Dermis blood vessel endothelial cell (primary cell): Measurements from ENCODE around the gene EXO5. TPM values are rescaled to one million over a fixed set of nuclear protein-coding genes. Genes with fewer than 3 reads are reported as not detected.
A peak's percentile ranks its signal among the peaks of the same experiment; 100 is the strongest.
"Not testable (repeated sequence)": the region's sequence is repeated elsewhere in the genome, so short reads cannot be mapped to it uniquely, and the experiment has no call there.

ENCODE experiments used
- DNase-seq: peaks from one replicate; pipeline ENCODE4 v3.0.0; 2010
- total RNA-seq: library from RNA; depleted of rRNA; stranded (reverse); fragments of >200 nt; gene quantifications from 2 replicates; pipeline ENCODE4 v1.2.3, GENCODE V29; 2014

EXO5 gene, protein sequence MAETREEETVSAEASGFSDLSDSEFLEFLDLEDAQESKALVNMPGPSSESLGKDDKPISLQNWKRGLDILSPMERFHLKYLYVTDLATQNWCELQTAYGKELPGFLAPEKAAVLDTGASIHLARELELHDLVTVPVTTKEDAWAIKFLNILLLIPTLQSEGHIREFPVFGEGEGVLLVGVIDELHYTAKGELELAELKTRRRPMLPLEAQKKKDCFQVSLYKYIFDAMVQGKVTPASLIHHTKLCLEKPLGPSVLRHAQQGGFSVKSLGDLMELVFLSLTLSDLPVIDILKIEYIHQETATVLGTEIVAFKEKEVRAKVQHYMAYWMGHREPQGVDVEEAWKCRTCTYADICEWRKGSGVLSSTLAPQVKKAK
- 6.7 and 11.9 TPM in 2 replicates for total RNA-seq

GRCh38 chr1:40508375-40509341, at the start of gene EXO5:
Gene EXO5, plus strand, starts transcription at chr1:40508767. Its CDS starts 5,778 bp downstream, at chr1:40514545.
- DNase-seq: peak; percentile 84

DNA sequence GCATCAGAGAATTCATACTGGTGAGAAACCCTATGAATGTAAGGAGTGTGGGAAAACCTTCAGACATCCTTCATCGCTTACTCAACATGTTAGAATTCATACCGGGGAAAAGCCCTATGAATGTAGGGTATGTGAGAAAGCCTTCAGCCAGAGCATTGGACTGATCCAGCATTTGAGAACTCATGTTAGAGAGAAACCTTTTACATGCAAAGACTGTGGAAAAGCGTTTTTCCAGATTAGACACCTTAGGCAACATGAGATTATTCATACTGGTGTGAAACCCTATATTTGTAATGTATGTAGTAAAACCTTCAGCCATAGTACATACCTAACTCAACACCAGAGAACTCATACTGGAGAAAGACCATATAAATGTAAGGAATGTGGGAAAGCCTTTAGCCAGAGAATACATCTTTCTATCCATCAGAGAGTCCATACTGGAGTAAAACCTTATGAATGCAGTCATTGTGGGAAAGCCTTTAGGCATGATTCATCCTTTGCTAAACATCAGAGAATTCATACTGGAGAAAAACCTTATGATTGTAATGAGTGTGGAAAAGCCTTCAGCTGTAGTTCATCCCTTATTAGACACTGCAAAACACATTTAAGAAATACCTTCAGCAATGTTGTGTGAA, 45.5 kb upstream of the EXO5 start:
- peak; percentile 5 for DNase-seq

DNA sequence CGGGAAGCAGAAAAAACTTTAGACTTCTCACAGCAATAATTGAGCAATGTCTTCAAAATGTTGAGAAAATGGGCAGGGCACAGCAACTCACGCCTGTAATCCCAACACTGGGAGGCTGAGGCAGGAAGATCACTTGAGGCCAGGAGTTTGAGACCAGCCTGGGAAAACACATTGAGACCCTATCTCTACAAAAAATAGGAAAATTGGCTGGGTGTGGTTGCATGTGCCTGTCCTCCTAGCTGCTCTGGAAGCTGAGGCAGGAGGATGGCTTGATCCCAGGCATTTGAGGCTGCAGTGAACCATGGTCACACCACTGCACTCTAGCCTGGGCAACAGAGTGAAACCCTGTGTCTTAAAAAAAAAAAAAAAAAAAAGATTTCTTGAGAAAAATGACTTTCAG, 39.2 kb upstream of the EXO5 start:
- DNase-seq: no peak

- no peak for DNase-seq
Measured at GRCh38 chr1:40475268-40475667, 33.3 kb upstream of the EXO5 start.

DNA sequence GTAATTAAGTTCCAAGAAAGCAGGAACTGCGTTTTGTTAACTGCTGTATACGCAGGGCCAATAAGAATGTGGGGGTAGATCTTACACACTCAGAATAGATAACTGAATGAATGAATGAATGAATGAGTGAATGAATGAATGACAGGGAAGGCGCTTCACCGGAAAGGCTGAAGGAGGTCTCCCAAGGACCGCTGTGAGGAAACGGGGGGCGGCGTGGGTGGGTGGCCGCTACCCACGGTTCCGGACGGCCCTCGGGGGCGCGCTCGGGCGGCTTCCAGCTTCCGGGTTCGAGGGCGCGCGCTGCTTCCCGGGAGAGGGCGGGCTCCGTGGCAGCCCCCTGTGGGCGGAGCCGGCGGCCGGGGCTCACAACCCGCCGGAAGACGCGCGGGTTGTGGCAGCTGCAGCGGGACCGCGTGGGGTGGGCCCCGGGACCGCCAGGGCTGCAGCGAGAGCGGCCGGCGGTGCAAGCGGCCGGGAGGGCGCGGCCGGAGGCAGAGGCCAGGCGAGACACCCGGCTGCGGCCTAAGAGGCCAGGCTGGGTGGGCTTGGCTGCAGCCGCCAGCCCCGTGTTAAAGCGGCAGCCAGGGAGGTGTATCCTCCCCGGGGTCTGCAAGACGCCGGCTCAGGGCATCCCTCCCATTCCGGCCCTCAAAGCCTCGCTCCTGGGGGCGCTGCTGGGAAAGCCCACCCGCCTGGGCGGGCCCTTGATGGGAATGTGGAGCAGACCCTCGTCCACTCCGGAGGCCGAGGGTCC, 31.5 kb upstream of the EXO5 start, which contains the start of gene ZFP69:
ZFP69 (plus strand) TSS at position 367 of the 754 bp plus-strand sequence. CDS start 2,072 bp downstream, outside the sequence.
- peak; percentile 60 for DNase-seq

- DNase-seq: peak; percentile 19
Measured at GRCh38 chr1:40477678-40478053, 30.9 kb upstream of the EXO5 start.

GRCh38 chr1:40478276-40478675, 30.3 kb upstream of the EXO5 start:
- no peak for DNase-seq

GRCh38 chr1:40479156-40479555, 29.4 kb upstream of the EXO5 start:
- DNase-seq: no peak

- no peak for DNase-seq
Measured at GRCh38 chr1:40495315-40495903, 13.2 kb upstream of the EXO5 start.

DNA sequence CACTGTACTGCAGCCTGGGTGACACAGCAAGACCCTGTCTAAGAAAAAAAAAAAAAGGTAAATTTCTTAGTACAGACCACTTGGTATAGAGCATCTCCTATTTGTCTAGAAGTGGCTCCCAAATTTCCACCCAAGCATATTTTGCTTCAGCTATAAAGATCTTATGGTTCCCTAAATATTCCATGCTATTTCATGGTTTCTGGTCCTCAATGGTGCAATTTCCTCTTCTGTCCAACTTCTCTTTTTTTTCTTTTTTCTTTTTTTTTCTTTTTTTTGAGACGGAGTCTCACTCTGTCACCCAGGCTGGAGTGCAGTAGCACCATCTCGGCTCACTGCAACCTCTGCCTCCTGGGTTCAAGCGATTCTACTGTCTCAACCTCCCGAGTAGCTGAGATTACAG, 5.9 kb upstream of the EXO5 start:
- DNase-seq: not testable (repeated sequence)

DNA sequence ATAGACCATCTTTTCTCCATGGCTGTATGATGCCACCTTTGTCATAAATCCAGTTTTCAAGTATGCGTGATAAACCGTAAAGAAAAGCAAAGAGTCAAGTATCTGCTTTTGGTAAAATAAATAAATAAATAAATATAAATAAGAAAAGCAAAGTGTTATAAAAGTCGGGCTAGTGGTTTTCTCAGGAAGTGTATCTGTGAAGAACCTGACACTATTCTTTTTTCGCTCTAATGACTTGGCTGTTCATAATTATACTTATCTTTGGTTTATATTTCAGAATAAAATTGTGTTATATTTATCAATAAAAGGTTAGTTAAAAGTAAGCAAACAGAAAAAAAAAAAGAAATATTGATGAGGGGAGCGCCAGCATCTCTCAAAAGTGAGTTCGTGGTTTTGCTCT, 594 bp upstream of the EXO5 start:
- DNase-seq: no peak

- DNase-seq: no peak
Measured at GRCh38 chr1:40519517-40519916, 10.9 kb downstream of the EXO5 start.

- DNase-seq: peak; percentile 54
Measured at GRCh38 chr1:40530735-40531380, 22.3 kb downstream of the EXO5 start.

DNA sequence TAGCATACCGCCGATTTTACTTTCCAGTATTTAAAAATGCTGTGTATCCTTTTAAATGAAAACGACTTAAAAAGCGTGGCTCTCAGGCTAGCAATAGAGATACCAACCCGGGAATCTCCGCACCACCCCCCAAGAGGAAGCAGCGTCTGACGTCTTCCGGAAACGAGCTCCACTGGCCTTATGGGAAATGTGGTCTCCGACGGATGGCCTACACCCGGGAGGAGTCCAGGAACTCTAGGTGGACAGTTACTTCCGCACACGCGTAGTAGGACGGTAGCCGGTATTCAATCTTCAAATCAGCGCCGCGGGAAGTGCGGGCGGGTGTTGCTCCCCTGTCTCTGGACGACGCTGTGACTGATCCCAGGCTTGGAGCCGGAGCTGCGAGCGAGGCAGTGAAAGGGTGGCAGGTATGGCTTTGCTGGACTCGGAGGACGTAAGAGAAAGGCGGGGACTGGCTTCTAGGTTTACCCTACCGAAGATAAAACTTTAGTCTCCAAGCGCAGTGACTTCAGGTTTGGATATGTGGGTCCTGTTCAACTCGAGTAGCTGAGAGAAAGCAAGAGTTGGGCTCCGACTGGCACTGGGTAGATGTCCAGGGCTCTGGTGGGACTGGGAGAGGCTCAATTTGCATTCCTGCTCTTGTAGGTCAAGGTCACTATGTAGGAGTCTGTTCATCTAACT, 23.0 kb downstream of the EXO5 start, which contains the start of gene ZNF684:
ZNF684 (plus strand) TSS at position 257 of the 681 bp plus-strand sequence. CDS start 1,530 bp downstream, outside the sequence.
- DNase-seq: peak; percentile 94

DNA sequence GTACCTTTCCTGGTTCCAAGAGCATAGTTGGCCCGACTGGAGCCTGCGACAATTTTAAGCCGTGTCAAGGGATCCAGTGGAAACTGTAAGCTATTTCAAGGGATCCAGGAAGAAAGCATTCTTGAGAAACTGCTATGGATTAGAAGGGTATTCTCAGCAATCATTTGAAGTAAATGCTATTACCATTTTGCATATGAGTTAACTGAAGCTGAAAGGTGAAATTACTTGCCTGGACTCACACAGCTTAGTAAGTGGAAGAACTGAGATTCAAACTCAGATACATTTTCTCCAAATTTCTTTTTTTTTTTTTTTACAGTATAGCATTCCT, 23.5 kb downstream of the EXO5 start:
- no peak for DNase-seq

DNA sequence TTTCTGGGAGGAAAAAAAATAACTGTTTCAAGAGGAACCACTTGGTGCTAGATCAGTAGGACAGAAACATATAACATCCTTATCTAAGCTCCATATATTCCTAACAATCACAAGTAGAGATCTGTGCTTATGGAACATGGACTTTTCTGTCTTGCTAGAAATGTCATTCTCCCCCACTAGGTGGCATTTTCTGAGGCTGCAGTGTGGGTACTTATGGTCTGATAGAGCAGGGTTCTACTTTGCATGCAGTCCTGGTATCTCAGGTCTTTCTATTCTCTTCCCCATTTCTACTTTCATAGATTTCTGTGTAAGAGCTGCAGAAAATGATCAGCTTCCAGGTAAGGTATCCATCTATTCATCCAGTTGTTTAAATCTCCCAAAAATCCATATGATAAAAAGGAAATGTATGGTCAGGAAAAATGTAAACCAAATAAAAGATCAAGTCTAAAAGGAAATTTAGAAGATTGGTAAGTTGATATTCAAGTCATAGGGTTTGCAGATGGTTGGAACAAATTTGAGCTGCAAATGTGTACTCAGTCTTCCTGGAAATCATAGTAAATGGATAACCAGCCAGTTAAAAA, 24.4 kb downstream of the EXO5 start:
- DNase-seq: peak; percentile 81

DNA sequence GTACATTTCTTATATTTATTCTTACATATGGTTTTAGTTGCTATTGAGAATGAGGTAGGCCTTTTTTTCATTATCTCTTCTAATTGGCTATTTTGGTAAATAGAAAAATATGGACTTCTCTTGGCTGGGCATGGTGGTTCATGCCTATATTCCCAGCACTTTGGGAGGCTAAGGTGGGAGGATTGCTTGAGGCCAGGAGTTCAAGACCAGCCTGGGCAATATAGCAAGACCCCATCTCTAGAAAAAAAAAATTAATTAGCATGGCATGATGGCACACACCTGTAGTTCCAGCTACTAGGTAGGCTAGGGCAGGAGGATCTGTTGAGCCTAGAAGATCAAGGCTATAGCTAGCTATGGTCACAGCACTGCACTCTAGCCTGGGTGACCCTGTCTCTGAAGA, 26.0 kb downstream of the EXO5 start:
- DNase-seq: no peak

DNA sequence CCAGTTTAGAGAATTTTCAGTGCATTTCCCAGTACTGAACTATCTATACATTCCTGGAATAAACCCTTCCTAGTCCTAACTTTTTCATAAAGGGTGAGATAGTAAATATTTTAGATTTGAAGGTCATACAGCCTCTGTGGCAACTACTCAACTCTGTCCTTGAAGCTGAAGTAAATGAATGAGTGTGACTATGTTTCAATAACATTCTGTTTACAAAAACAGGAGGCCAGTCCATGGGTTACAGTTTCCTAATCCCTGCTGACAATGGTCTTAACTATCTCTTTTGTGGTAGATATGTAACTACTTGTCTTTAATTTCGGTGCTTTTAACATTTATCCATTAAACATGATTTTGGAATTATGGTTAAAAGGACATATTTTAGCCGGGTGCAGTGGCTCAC, 27.2 kb downstream of the EXO5 start:
- no peak for DNase-seq

DNA sequence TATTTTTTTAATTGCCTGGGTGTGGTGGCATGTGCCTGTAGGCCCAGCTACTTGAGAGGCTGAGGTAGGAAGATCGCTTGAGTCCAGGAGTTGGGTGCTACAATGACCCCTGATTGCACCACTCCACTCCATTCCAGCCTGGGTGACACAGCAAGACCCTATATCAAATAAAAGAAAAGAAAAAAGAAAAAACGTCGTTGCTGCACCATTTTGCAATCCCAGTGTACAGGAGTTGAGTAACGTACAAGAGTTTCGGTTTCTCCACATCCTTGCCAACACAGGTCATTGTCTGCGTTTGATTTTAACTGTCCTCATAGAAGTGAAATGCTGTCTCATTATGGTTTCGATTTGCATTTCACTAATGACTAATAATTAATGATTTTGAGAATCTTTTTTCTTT, 30.8 kb downstream of the EXO5 start:
- DNase-seq: no peak

GRCh38 chr1:40546957-40547356, 38.4 kb downstream of the EXO5 start:
- DNase-seq: no peak
